GM18499 (cell line): Measurements from ENCODE around the gene SERPINA5.
"Not testable (repeated sequence)": the region's sequence is repeated elsewhere in the genome, so short reads cannot be mapped to it uniquely, and the experiment has no call there.

ENCODE experiments used
- ATAC-seq: cut with Tn5 transposase; IDR thresholded peaks from one replicate; pipeline ENCODE4 v1.9.1; 2021; ENCODE audit warnings: moderate number of reproducible peaks; ENCODE audit not compliant: insufficient read depth, unreplicated experiment

Gene SERPINA5

DNA sequence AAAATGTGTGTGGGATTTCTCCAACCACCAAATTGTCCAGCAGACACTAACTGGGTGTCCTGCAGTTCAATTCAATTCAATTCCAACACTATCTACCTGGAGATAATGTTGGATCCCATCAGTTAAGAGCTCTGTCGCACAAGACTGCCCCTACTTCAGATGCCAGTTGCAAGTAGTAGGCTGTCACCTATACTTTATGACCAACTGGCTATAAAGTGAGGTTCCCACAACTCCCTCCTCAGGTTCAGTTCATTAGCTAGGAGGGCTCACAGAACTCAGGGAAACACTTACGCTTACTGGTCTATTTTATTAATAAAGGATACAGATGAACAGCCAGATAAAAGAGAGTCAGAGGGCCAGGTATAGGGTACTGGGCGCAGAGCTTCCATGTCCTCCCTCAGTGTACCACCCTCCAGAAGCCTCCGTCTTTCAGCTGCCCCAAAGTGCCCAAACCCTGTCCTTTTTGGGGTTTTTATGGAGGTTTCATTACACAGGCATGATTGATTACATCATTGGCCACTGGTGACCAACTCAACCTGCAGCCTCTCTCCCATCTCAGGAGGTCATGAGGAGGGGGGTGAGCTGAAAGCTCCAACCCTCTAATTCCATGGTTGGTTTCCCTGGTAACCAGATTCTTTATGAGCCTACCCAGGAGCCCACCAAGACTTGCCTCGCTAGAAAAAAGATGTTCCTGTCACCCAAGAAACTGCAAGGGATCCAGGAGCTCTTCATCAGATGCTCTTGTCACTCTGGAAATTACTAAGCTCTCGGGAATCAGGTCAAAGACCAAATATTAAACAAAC, 7.5 kb upstream of the SERPINA5 start:
- ATAC-seq = no peak

DNA sequence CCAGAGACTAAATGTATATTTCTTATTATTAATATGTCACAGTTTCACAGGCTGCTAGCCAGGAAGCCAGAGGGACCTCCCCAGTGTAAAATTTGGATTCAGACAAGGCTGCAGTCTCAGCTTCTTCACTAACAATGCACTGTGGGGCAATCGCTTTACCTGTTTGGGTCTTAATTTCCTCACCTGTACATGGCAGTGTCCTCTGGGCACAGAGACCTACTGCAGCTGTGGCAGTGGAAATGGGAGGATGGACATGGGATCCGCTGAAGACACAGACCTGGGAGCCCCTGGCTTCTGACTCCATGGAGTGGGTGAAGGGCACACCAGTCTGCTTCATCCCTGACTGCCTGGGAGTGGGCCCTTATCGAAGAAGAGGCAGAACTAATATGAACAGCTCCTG, 6.9 kb upstream of the SERPINA5 start:
- ATAC-seq = no peak

DNA sequence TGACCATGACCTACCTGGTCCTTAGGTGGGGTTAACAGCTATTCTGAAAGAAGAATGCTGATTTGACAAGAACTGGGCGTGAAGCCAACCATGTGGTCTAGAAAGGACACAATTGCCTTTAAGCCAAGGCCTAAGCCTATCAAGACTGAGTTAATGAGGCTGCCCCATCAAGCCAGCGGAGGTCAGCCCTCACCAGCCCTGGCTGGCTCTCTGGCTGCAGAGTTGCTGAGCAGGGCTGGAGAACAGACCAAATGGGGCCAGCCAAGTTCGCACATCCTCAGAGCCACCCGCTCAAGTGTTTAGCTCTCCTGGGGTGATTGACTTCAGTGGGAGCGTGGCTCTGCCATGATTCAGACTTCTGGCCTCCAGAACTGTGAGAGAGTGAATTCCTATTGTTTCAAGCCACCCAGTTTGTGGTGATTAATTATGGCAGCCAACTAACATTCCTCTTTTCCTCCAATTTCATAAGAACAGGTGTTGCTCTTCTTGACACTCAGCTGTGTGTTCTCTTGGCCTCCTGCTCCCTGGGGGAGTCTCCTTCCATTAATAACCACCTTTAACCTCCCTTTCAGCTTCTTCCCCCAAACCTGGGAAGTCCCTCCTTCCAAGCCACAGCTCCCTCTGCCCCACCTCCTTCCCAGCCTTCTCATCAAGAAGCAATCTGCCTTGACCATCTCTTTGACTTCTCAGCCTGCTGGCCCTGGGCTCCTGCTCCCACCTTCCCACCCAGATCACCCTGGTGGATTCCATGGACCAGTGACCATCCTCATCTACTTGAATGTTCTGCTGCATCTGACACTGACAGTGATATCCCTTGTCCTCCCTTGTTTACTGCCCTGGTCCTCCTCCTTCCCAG, 5.3 kb upstream of the SERPINA5 start:
- no peak for ATAC-seq

DNA sequence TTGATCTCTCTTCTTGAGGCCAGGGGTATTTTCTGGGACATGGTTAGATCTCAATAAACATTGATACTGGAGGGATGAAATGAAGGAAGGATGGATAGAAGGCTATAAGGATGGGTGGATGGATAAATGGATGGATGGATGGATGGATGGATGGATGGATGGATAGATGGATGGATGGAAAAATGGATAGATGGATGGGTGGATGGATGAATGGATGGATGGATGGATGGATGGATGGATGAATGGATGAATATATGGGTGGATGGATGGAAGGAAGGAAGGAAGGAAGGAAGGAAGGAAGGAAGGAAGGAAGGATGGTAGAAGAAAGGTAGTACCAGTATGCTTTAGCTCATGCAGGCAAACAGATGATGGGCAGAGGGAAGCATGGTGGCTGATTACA, 3.8 kb upstream of the SERPINA5 start:
- not testable (repeated sequence) for ATAC-seq

DNA sequence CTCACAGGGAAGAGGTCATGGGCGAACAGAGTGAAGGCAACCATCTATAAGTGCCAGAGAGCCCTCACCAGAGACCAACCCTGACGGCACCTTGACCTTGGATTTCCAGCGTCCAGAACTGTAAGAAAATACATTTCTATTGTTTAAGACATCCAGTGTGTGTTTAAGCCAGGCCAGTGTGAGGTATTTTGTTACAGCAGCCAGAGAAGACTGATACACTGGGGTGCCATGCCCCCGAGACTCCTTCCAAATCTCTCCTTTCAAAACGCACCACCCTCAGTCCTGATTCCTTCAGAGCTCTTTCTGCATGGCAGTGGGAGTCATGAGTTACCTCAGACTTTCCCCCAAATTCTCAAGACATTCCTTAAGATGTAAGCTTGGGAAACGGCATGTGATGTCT, 2.5 kb upstream of the SERPINA5 start:
- ATAC-seq = no peak

DNA sequence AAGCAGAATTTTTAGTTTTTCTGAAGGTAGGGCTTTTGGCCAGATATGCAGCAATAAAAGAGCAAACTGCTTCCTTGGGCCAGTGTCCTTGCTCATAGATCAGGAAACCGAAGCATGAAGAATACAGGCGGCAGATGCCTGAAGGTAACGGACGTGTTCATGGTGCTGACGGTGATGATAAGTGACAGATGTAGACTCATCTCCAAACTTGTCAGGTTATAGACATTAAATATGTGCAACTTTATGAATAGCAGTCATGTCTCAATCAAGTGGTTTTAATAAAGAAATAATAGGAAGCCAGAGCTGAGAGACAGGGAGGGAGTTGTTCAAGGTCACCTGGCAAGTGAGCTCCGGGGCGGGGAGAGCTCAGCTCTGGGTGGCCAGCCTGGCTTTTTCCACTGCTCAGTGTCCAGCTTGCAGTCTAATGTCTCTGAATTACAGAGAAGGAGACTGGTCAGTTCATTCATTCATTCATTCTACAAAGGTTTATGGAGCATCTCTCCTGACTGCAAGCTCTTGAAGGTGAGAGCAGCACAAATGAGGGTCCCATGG, 1.0 kb downstream of the SERPINA5 start:
- ATAC-seq = no peak

DNA sequence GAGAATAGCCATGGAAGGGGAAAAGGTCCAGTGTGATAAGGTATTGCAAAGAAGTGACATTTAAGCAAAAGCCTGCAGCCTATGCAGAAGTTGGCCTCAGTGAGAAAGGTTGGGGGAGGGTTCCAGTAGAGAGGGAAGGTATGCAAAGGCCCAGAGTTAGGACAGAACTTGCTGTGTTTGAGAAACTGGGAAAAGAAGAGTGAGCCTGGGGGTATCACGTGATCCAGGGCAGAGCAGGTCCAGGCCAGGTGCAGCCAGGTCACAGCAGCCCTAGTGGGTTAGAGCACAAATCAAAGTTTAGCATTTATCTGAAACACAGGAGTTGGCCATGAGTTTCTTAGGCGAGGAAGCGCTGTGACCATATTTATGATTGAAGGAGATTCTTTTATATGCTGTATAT, 1.6 kb downstream of the SERPINA5 start:
- no peak for ATAC-seq

DNA sequence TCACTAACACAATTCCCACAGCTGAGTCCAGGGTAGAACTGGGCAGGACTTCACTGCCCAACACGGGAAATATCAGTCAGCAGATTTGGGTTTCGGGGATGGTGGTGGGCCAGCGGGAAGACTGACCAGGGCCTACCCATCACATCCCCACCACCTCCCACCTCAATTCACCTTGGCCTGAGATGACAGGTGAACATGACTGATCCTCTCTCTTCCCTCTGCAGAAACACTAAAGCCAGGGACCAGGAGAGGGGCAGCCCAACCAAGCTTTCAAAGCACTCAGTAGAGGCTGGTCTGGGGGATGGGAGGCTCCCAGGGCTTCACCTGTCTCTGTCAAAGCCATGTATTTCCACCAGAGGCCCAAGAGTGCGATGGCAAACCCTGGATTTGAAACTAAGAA, 2.3 kb downstream of the SERPINA5 start:
- ATAC-seq = no peak

DNA sequence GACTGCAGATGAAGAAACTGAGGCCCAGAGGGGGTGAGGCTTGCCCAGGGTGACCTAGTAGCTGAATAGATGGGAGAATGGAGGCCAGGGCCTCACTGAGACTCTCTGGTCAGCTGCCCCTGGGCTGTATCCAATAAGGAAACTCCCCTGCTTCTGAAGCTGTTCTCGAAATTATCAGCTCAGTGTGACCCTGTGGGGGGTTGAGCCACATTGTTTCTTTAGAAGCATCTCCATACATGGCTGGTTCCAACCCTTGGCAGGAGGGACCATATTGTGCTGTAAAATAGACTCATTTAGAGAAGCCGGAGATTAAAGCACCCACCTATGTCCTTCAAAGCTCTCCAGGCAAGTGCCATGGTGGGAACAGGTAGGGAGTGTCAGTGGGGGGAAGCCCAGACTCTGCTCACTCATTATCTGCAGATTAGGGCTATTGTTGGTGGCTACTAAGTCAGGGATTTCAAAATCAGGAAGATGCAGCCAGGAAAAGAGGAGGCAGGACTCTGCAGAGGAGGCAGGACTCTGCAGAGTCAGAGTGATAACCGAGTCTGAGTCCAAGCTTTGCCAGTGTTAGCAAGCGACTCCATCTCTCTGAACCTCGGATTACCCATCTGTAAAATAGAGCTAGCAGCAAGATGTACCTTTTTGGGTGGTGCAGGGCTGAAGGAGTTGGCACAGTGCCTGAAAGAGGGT, 3.5 kb downstream of the SERPINA5 start:
- ATAC-seq = no peak

DNA sequence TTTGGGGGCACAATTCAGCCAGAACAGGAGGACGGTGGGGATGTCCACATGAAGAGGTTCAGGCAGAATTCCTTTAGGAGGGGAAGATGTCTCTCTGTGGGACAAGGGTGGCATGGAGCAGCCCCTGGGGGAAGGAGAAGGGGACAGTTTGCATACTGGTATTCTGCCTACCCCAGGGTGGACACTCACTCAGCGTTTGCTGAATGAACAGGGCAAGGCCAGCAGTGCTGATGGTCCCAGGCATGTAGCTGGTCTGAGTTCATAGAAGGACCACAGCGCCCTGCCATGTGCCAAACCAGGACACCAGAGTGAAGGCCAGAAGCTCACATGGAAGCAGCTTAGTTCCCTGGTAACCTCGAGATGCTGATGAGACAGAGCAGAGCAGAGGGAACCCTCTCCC, 5.4 kb downstream of the SERPINA5 start:
- ATAC-seq = no peak

DNA sequence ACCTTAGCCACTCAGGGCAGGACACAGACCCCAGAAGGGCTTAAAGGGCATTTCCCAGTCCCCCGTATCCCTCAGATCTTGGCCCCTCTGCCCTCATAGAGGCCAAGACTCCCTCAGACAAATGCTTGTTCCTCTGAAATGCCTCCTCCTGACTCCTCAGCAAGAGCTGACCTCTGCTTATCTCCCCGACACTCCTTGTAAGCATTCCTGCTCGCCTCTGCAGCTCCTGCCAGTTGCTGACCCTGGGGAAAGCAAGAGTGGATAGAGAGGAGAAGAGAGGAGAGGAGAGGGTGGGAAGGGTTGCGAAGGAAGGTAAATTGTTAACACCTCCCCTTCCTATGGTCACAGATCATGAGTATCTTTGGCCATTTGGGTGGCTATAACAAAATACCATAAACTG, 7.1 kb downstream of the SERPINA5 start:
- ATAC-seq = no peak

DNA sequence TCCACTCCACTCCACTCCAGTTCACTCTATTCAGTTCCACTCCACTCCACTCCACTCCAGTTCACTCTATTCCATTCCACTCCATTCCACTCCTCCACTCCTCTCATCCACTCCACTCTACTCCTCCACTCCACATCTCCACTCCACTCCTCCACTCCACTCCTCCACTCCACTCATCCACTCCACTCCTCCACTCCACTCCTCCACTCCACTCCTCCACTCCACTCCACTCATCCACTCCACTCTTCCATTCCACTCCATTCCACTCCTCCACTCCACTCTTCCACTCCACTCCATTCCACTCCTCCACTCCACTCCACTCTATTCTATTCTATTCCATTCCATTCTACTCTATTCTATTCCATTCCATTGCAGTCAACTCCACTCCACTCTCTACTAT, 9.8 kb downstream of the SERPINA5 start:
- no peak for ATAC-seq

DNA sequence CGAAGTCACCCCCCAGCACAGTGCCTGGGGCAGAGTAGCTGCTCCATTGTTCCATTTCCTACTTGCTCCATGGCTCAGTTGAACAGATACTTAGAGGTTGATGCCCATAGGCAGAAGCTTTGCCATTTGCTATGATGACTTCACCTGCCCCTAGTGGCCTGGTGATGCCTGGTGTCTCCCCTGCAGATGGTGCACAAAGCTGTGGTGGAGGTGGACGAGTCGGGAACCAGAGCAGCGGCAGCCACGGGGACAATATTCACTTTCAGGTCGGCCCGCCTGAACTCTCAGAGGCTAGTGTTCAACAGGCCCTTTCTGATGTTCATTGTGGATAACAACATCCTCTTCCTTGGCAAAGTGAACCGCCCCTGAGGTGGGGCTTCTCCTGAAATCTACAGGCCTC, 10.6 kb downstream of the SERPINA5 start:
- no peak for ATAC-seq

DNA sequence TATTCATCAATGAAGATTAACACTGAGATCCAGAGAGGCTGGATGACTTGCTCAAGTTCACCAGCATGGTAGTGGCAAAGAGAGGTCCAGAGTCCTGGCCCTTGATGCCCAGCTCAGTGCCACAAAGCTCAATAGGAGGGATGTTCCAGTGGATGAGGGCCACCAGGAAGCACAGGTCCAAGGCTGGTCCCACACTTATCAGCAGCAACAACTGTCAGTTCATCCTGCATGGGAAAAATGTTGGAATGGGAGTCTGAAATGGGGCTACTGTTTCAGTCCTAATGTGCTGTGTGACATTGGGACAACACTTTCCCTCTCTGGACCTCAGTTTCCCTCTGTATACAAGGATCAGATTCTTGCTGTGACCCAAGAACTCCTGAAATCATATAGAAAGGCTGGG, 11.2 kb downstream of the SERPINA5 start:
- ATAC-seq = no peak

DNA sequence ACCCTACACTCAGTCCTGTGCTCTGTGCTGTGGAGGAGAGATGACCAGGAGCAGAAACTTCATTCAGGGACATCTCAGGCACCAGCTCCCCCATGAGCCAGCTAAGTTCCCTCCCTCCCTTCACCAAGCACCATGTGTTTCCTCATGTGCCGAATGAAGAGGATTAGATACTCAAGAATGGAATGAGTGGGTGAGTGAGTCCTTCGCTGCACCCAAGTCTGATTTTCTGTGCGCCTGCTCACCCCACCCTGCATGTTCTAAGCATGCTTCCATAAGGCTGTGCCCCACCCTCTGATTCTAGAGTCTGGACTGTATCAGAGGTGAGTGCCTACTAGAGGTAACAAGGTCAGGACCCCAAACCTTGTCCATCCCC, 12.1 kb downstream of the SERPINA5 start:
- ATAC-seq = no peak

DNA sequence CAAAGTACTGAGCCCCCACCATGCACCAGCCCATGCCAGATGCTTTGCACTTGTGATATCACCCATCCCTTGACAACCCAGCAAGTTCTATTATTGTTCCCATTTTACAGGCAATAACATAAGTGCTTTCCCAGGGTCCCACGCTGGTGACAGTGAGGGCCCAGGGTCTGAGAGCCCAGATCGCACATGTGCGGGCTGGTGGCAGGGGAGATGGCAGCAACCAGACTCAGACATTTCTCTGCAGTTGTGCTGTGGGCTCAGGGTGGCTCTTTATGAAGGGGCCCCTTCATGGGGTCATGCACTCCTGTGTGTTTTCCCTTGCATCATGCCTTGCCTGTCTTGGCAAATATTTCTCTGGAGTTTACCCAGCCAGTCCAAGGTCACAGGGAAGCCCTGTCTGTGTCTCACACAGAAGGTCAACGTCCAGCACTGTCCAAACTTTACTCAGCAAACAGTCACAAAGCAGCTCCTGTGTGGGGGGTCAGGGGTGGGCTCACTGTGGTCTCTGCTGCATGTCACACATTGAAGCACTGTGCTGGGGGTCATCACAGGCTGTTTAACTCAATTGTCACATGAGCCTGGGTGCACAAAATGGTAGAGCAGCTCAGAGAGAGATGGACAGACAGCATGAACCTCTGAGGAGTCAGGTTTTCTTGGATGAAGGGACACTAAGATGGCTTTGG, 12.7 kb downstream of the SERPINA5 start:
- ATAC-seq = no peak

DNA sequence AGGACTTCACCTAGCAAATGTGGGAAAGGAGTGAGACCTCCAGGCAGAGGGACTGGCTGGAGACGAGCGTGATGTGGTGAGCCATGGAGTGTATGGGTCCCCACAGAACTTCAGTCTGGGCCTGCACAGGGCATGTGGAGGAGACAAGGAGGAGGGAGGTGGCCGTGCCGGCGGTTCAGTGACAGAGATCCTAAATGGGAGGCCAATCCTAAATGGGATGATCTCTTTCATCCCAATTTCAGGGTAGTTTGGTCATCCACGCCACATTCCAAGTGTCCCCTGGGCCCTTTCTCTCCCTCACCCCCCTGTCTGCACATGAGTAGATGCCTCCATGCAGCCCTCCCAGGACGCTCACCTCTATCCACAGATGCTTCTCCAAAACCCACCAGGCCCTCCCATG, 13.2 kb downstream of the SERPINA5 start:
- ATAC-seq = no peak

DNA sequence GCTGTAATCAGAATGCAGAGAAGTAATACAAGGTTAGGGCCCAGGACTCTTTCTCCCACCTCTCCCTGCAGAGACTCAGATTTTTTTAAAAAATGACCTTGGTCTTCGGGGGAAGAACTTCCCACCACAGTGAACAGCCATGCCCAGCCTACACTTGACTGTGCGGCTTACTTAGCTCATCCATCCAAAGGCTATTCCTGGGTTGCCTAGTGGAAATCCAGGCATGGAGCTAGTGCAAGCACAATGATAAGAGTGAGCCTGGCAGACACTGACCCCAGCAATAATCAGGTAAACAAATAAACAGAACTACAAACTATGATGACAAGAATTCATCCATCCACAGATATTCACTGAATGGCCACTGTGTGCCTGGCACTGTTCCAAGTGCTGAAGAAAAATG, 14.7 kb downstream of the SERPINA5 start:
- ATAC-seq = no peak

DNA sequence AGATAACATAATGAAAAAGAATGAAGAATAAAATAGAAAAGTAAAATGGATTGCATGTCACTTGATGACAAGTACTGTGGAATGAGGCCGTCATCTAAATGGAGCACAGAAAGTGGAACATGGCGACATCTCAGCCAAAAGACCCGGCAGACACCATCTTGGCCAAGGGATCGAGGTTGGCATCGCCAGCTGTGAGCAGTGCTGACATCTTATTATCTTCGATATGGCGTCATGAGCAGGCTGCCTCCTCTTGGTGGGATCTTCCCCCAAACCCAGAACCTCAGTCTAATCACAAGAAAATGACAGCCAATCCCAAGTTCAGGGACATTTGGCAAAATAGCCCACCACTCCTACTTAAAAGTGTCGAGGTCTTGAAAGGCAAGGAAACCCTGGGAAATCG, 15.1 kb downstream of the SERPINA5 start:
- ATAC-seq = no peak

DNA sequence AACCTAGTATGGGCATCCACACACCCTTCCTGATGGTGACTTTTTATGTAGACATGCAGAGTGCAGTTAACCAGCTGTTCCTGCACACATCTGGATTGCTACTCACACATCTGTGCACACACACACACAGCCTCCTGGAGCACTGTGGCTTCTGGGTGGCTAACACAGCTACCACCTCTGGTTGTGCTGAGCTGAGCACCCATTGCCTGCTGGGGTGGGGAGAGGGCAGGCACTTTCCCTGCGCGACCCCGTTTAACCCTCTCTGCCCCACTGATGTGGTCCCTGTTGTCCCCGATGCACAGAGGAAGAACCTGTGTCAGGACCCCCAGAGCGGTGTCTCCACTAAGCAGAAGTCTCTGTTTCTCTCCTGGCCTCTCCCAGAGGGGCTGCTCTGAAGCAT, 16.6 kb downstream of the SERPINA5 start:
- ATAC-seq = no peak

DNA sequence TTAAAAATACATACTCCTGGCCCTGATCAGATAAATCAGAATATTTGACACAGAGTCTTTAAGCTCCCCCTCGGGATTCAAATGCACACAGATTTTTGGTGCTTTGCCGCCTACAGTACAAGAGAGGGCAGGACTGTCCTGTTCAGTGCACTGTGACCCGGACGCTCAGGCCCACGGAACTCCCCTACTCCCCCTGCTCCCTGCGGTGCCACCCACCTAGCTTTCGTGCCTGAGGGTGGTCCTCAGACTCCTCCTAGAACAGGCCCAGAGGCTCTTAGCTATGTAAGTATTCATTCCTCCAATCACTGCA, 17.2 kb downstream of the SERPINA5 start:
- ATAC-seq = no peak
